Suprapubic skin (tissue), 4 donors: ENCODE results near the gene DIAPH2.

ENCODE experiments used
- CTCF ChIP-seq, 2 donors: fragments of 200-600 bp in 1 of 2; fragments of 450-650 bp in 1 of 2; sonication (generic) in 1 of 2; IDR thresholded peaks; one replicate each; pipeline ENCODE4 v1.5.1; 2016 to 2019; ENCODE audit warnings: antibody characterized with exemption in 2 of 2, mild to moderate bottlenecking in 1 of 2, moderate library complexity in 1 of 2
- EP300 ChIP-seq: sonication (generic); formaldehyde crosslinking; IDR thresholded peaks from one replicate; pipeline ENCODE4 v1.6.1; 2017; ENCODE audit warnings: antibody characterized with exemption
- POLR2A ChIP-seq, 2 donors: fragments of 450-650 bp; IDR thresholded peaks; one replicate each; pipeline ENCODE4 v1.6.1; 2017; ENCODE audit warnings: antibody characterized with exemption in 2 of 2, mild to moderate bottlenecking in 2 of 2, moderate library complexity in 2 of 2
- POLR2AphosphoS5 ChIP-seq, 3 donors: sonication (generic); formaldehyde crosslinking; IDR thresholded peaks; one replicate each; pipeline ENCODE4 v1.6.1; 2017; ENCODE audit warnings: antibody characterized with exemption in 3 of 3

GRCh38 chrX:97117572-97117971, 432.9 kb downstream of the DIAPH2 start:
- TF ChIP-seq EP300 (no peak), POLR2A (IDR thresholded peaks at IDR 0.05) (no peak), POLR2AphosphoS5 (IDR thresholded peaks at IDR 0.05) (no peak), CTCF (IDR thresholded peaks at IDR 0.05) (no peak)
